ENCODE measurements around the gene LDB2.

- TF ChIP-seq EZH2 (IDR thresholded peaks at IDR 0.05; ENCODE audit: low read length, missing control alignments) (no peak), CTCF (conservative IDR thresholded peaks at IDR 0.05 in 1 of 2, IDR thresholded peaks at IDR 0.05 in 1 of 2; ENCODE audit: low read depth in 1 of 2, low read length in 2 of 2) (no peak)
Measured at GRCh38 chr4:16641971-16642370, 256.5 kb downstream of the LDB2 start.
